Activated B cell treated with CpG ODN at 0.5 μM for 24 hours (primary cell): Measurements from ENCODE around the gene NCKAP5. TPM values are rescaled to one million over a fixed set of nuclear protein-coding genes. Genes with fewer than 3 reads are reported as not detected.

Experiments
- ATAC-seq: fragments of 200-7000 bp; cut with Tn5 transposase; one replicate; pipeline ENCODE4 v1.10.0; 2021; ENCODE audit warnings: low read depth, mild to moderate bottlenecking, moderate library complexity
- CTCF ChIA-PET: fragments of 350-600 bp; sonication (Branson Sonifier 250); formaldehyde crosslinking; loops from one replicate; lab custom pipeline; 2021; ENCODE audit warnings: antibody characterized with exemption; lab: Charles Lee
- POLR2A ChIA-PET: fragments of 350-600 bp; sonication (Branson Sonifier 250); formaldehyde crosslinking; loops from one replicate; lab custom pipeline; 2021; ENCODE audit warnings: antibody characterized with exemption; lab: Charles Lee
- DNase-seq: peaks from one replicate; pipeline ENCODE4 v3.0.0; 2022
- H3K27ac Mint-ChIP-seq: one replicate; pipeline ENCODE4 v1.8.0; 2020; ENCODE audit warnings: mixed read lengths
- H3K27me3 Mint-ChIP-seq: one replicate; pipeline ENCODE4 v1.8.0; 2021; ENCODE audit warnings: mixed read lengths
- H3K36me3 Mint-ChIP-seq: one replicate; pipeline ENCODE4 v1.8.0; 2021; ENCODE audit warnings: low read depth, mixed read lengths
- H3K4me1 Mint-ChIP-seq: one replicate; pipeline ENCODE4 v1.8.0; 2021; ENCODE audit warnings: mixed read lengths
- H3K4me3 Mint-ChIP-seq: one replicate; pipeline ENCODE4 v1.8.0; 2020; ENCODE audit warnings: mild to moderate bottlenecking, mixed read lengths
- H3K9me3 Mint-ChIP-seq: one replicate; pipeline ENCODE4 v1.8.0; 2020; ENCODE audit warnings: mixed read lengths
- CTCF ChIP-seq: fragments of 200-600 bp; IDR thresholded peaks from one replicate; pipeline ENCODE4 v1.8.0; 2022; ENCODE audit warnings: antibody characterized with exemption, mild to moderate bottlenecking
- intact Hi-C: fragments of 100-400 bp; cut with micrococcal nuclease; formaldehyde crosslinking; loops from one replicate; pipeline ENCODE4 v1.15.1; 2024
- total RNA-seq: library from RNA; stranded (reverse); gene quantifications from 2 replicates; pipeline ENCODE4 v1.2.3, GENCODE V29; 2022

Gene NCKAP5
- total RNA-seq, 1 donor from 2014 or later: not detected

GRCh38 chr2:133338224-133338623 is 230.0 kb downstream of the NCKAP5 start:
- no peak for DNase-seq
- Mint-ChIP-seq H3K27ac (no peak overlapping the region), H3K9me3 (no peaks in the 10 kb centered on the region), H3K4me3 (no peak overlapping the region), H3K4me1 (no peaks in the 10 kb centered on the region), H3K27me3 (no peaks in the 10 kb centered on the region), H3K36me3 (no peaks in the 10 kb centered on the region)
- ATAC-seq: no peak
- ChIA-PET CTCF (no interaction called here), POLR2A (no interaction called here)
- intact Hi-C loops: no loop called here
- no peak for TF ChIP-seq CTCF

GRCh38 chr2:133334923-133335322 is 233.3 kb downstream of the NCKAP5 start:
- H3K4me3 Mint-ChIP-seq: no peak overlapping the region
- H3K36me3 Mint-ChIP-seq: no peaks in the 10 kb centered on the region
- no peak for ATAC-seq
- H3K4me1 Mint-ChIP-seq: no peaks in the 10 kb centered on the region
- POLR2A ChIA-PET: no interaction called here
- TF ChIP-seq CTCF: no peak
- intact Hi-C loops: no loop called here
- H3K27me3 Mint-ChIP-seq: no peaks in the 10 kb centered on the region
- no peak for DNase-seq
- CTCF ChIA-PET: no interaction called here
- no peak overlapping the region for H3K27ac Mint-ChIP-seq
- no peaks in the 10 kb centered on the region for H3K9me3 Mint-ChIP-seq

- Mint-ChIP-seq H3K4me3 (no peak overlapping the region), H3K9me3 (no peaks in the 10 kb centered on the region), H3K27ac (no peak overlapping the region), H3K27me3 (no peaks in the 10 kb centered on the region), H3K36me3 (no peaks in the 10 kb centered on the region), H3K4me1 (no peaks in the 10 kb centered on the region)
- no peak for DNase-seq
- no peak for TF ChIP-seq CTCF
- ATAC-seq: no peak
- ChIA-PET POLR2A (no interaction called here), CTCF (no interaction called here)
- intact Hi-C loops: no loop called here
Observed at GRCh38 chr2:133333181-133333580, 235.1 kb downstream of the NCKAP5 start.

GRCh38 chr2:133331436-133331835 is 236.8 kb downstream of the NCKAP5 start:
- TF ChIP-seq CTCF: no peak
- no peak for ATAC-seq
- intact Hi-C loops: no loop called here

GRCh38 chr2:133326652-133327397 is 241.4 kb downstream of the NCKAP5 start:
- ChIA-PET POLR2A (no interaction called here), CTCF (no interaction called here)
- peaks cover 2% of the 10 kb centered on the region for H3K27me3 Mint-ChIP-seq
- no peaks in the 10 kb centered on the region for H3K9me3 Mint-ChIP-seq
- intact Hi-C loops: no loop called here
- DNase-seq (no peak), ATAC-seq (no peak)
- no peak for TF ChIP-seq CTCF
- H3K4me1 Mint-ChIP-seq: no peaks in the 10 kb centered on the region
- H3K27ac Mint-ChIP-seq: no peak overlapping the region
- H3K4me3 Mint-ChIP-seq: no peak overlapping the region
- H3K36me3 Mint-ChIP-seq: no peaks in the 10 kb centered on the region

More at GRCh38 chr2:133331436-133331835, 236.8 kb downstream of the NCKAP5 start:
- no peaks in the 10 kb centered on the region for H3K4me1 Mint-ChIP-seq
- no peaks in the 10 kb centered on the region for H3K9me3 Mint-ChIP-seq
- DNase-seq: no peak
- no peak overlapping the region for H3K27ac Mint-ChIP-seq
- no peaks in the 10 kb centered on the region for H3K27me3 Mint-ChIP-seq
- no peak overlapping the region for H3K4me3 Mint-ChIP-seq
- CTCF ChIA-PET: no interaction called here
- POLR2A ChIA-PET: no interaction called here
- no peaks in the 10 kb centered on the region for H3K36me3 Mint-ChIP-seq
